GM12891 (cell line): ENCODE measurements around the gene ZBTB7B.

Experiments
- PAX5 ChIP-seq: IDR thresholded peaks from 2 replicates; pipeline ENCODE4 v1.6.1; 2011; ENCODE audit warnings: low read length, moderate library complexity, mild to moderate bottlenecking; ENCODE audit not compliant: insufficient read depth, severe bottlenecking
- POLR2A ChIP-seq: IDR thresholded peaks from 2 replicates; pipeline ENCODE4 v1.6.1; 2011; ENCODE audit warnings: low read depth, low read length, control low read depth
- POLR2AphosphoS5 ChIP-seq: IDR thresholded peaks from 2 replicates; pipeline ENCODE4 v1.6.1; 2011; ENCODE audit warnings: low read depth, low read length, control low read depth
- POU2F2 ChIP-seq: IDR thresholded peaks from 2 replicates; pipeline ENCODE4 v1.6.1; 2011; ENCODE audit warnings: low read depth, mild to moderate bottlenecking, control low read depth, low read length, moderate library complexity
- SPI1 ChIP-seq: IDR thresholded peaks from 2 replicates; pipeline ENCODE4 v1.6.1; 2011; ENCODE audit warnings: low read depth, low read length, control low read depth
- TAF1 ChIP-seq: IDR thresholded peaks from 2 replicates; pipeline ENCODE4 v1.6.1; 2011; ENCODE audit warnings: low read depth, low read length, control low read depth

DNA sequence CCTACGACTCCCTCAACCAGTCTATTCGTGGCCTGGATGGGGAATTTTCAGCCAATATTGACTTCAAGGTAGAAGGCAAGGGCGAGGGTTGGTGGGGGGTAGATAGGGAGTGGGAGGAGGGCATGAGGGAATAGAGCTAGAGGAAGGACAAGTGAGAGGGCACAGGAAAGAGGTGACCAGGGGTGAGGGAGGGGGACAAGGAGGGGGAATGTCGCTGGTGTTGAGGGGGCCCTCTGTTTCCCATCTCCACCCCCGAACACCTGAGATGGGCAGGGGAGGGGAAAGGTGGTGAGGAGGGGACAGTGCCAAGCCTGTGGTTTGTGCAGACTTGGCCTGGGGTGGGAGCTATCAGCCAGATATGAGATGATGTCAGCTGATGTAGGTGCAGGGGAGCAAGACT lies 40.2 kb downstream of the ZBTB7B start:
- TF ChIP-seq TAF1 (no peak), PAX5 (no peak), POLR2AphosphoS5 (no peak), POLR2A (no peak), SPI1 (no peak), POU2F2 (no peak)
